ENCODE measurements around the gene S100A7A. TPM values are rescaled to one million over a fixed set of nuclear protein-coding genes. Genes with fewer than 3 reads are reported as not detected.

The S100A7A gene
- total and polyA plus RNA-seq, 5 donors from 2014 or later, result not detected

DNA sequence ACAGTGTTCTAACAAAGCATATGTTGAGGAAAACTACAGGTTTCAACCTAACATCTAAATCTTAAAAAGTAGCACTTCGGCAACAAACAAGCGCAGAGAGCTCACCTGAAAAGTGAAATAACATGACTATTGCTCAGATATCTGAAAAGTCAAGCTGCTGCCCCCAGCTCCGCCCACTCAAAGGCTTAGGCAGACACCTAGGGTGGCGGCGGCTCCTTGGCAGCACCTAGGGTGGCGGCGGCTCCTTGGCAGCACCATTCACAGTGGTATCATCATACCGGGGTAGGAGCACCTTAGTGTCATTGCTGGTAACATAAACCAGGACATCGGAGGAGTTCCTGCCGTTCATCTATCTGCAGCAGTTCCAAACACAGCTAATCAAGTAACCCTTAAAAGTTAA lies 36.7 kb upstream of the S100A7A start:
- ATAC-seq (ENCODE audit: low read depth in 2 of 2) (no peak), DNase-seq (no peak)
- Mint-ChIP-seq H3K36me3 (no peaks in the 10 kb centered on the region), H3K4me1 (no peaks in the 10 kb centered on the region), H3K27ac (no peak overlapping the region), H3K4me3 (no peak overlapping the region), H3K27me3 (peaks cover 50% of the 10 kb centered on the region), H3K9me3 (peaks cover 0 to 14% (median 6%) of the 10 kb centered on the region in 7 donors)
- Histone ChIP-seq H3K27me3 (ENCODE audit: control insufficient read depth, insufficient read depth, low read length) (peaks cover 7% of the 10 kb centered on the region), H3K4me1 (ENCODE audit: control insufficient read depth, insufficient read depth, low read length, poor library complexity, severe bottlenecking) (no peaks in the 10 kb centered on the region), H3K4me3 (ENCODE audit: low read depth, low read length) (no peak overlapping the region), H3K36me3 (ENCODE audit: control insufficient read depth, insufficient read depth, low read length) (no peaks in the 10 kb centered on the region), H3K9me3 (ENCODE audit: control insufficient read depth in 2 of 2, low read length in 2 of 2) (peaks cover 0 to 2% of the 10 kb centered on the region in 2 experiments), H3K27ac (ENCODE audit: insufficient read depth, low read length, poor library complexity, severe bottlenecking) (no peak overlapping the region)

DNA sequence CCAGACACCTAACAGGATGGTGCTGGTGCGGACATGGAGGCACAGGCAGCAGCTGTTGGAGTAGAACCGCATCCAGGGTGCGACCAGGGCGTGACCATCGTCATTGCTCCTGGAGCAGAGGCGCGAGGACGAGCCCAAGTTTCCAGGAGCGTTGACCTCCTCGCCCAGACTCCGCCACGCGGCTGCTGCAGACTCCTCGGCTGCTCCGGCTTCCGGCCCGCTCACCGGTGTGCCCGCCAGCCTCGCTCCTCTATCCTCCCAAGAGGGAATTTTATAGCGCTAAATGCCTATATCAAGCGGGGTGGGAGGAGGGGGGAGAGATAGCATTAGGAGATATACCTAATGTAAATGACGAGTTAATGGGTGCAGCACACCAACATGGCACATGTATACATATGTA lies 35.6 kb upstream of the S100A7A start:
- no peaks in the 10 kb centered on the region for H3K4me1 Mint-ChIP-seq
- H3K4me3 Mint-ChIP-seq, result no peak overlapping the region
- no peak overlapping the region for H3K27ac ChIP-seq (ENCODE audit: insufficient read depth, low read length, poor library complexity, severe bottlenecking)
- no peaks in the 10 kb centered on the region for H3K4me1 ChIP-seq (ENCODE audit: control insufficient read depth, insufficient read depth, low read length, poor library complexity, severe bottlenecking)
- no peak overlapping the region for H3K27ac Mint-ChIP-seq
- no peaks in the 10 kb centered on the region for H3K36me3 ChIP-seq (ENCODE audit: control insufficient read depth, insufficient read depth, low read length)
- H3K36me3 Mint-ChIP-seq, result no peaks in the 10 kb centered on the region
- peaks cover 60% of the 10 kb centered on the region for H3K27me3 Mint-ChIP-seq
- DNase-seq, result no peak
- peaks cover 0 to 14% (median 6%) of the 10 kb centered on the region in 7 donors for H3K9me3 Mint-ChIP-seq
- peaks cover 7% of the 10 kb centered on the region for H3K27me3 ChIP-seq (ENCODE audit: control insufficient read depth, insufficient read depth, low read length)
- ATAC-seq (ENCODE audit: low read depth in 2 of 2), result no peak
- H3K9me3 ChIP-seq (ENCODE audit: control insufficient read depth in 2 of 2, low read length in 2 of 2), result peaks cover 0 to 2% of the 10 kb centered on the region in 2 experiments
- H3K4me3 ChIP-seq (ENCODE audit: low read depth, low read length), result no peak overlapping the region

DNA sequence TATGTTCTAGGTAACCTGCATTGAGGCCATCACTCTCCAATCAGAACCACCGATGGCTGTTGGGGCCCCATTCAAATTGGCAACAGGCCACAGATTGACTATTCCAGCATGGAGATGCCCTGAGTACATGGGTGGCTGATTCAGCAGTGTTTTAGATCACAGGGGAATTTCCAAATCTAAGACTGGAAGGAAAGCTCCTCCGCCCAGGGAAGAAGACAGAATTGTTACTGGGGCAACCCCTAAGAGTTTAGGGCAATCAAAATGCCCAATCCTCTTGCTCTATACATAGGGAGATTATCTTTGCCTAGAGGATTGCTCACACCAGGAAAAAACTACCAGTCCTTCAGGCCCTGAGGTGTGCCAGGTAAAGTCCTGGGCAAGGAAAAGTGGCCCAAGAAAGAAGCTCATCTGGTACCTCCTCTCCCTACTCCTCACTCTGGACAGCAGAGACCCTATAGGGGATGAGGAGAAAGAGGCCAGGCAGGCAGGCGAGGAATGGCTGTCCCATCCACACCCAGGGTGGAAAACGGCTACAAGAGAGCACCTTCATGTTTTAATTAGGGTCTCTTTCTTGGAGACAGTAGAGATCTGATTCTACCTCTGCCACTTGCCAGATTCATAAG lies 31.3 kb upstream of the S100A7A start:
- DNase-seq (no peak), ATAC-seq (ENCODE audit: low read depth in 2 of 2) (no peak)
- peaks cover 0 to 14% (median 5%) of the 10 kb centered on the region in 7 donors for H3K9me3 Mint-ChIP-seq
- H3K4me3 Mint-ChIP-seq, result no peak overlapping the region
- H3K4me1 Mint-ChIP-seq, result peaks cover 0 to 1% (median 0%) of the 10 kb centered on the region in 4 donors
- Histone ChIP-seq H3K36me3 (ENCODE audit: control insufficient read depth, insufficient read depth, low read length) (no peaks in the 10 kb centered on the region), H3K9me3 (ENCODE audit: control insufficient read depth in 2 of 2, low read length in 2 of 2) (peaks cover 0 to 2% of the 10 kb centered on the region in 2 experiments), H3K27ac (ENCODE audit: insufficient read depth, low read length, poor library complexity, severe bottlenecking) (no peak overlapping the region), H3K4me1 (ENCODE audit: control insufficient read depth, insufficient read depth, low read length, poor library complexity, severe bottlenecking) (no peaks in the 10 kb centered on the region), H3K4me3 (ENCODE audit: low read depth, low read length) (no peak overlapping the region), H3K27me3 (ENCODE audit: control insufficient read depth, insufficient read depth, low read length) (peaks cover 5% of the 10 kb centered on the region)
- no peak overlapping the region for H3K27ac Mint-ChIP-seq
- H3K27me3 Mint-ChIP-seq, result peaks cover 51% of the 10 kb centered on the region
- H3K36me3 Mint-ChIP-seq, result no peaks in the 10 kb centered on the region

DNA sequence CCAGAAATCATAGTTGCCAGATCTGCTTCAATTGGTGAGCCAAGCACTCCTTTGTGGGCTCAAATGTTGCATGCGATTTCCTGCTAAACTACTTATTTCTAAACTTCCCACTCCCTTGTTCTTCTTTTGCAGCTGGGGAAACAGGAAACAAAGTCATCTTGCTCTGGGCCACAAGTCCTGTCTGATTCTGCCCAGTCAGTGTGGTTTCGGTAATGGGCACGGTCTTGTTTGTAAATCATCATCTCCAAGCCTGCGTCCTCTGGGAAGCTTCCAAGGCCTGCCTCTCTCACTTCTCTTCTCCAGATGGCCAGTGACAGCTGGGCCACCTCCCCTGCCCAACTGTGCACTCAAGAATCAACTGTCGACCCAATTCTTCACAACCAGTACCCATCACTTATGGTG lies 29.8 kb upstream of the S100A7A start:
- Mint-ChIP-seq H3K4me1 (peaks cover 0 to 1% (median 0%) of the 10 kb centered on the region in 4 donors), H3K36me3 (no peaks in the 10 kb centered on the region), H3K27me3 (peaks cover 43% of the 10 kb centered on the region), H3K27ac (no peak overlapping the region), H3K4me3 (no peak overlapping the region), H3K9me3 (peaks cover 0 to 9% (median 3%) of the 10 kb centered on the region in 7 donors)
- H3K27me3 ChIP-seq (ENCODE audit: control insufficient read depth, insufficient read depth, low read length), result peaks cover 5% of the 10 kb centered on the region
- no peak for DNase-seq
- no peak overlapping the region for H3K4me3 ChIP-seq (ENCODE audit: low read depth, low read length)
- H3K27ac ChIP-seq (ENCODE audit: insufficient read depth, low read length, poor library complexity, severe bottlenecking), result no peak overlapping the region
- H3K36me3 ChIP-seq (ENCODE audit: control insufficient read depth, insufficient read depth, low read length), result no peaks in the 10 kb centered on the region
- ATAC-seq (ENCODE audit: low read depth in 2 of 2), result no peak
- H3K4me1 ChIP-seq (ENCODE audit: control insufficient read depth, insufficient read depth, low read length, poor library complexity, severe bottlenecking), result no peaks in the 10 kb centered on the region
- H3K9me3 ChIP-seq (ENCODE audit: control insufficient read depth in 2 of 2, low read length in 2 of 2), result peaks cover 0 to 1% of the 10 kb centered on the region in 2 experiments

DNA sequence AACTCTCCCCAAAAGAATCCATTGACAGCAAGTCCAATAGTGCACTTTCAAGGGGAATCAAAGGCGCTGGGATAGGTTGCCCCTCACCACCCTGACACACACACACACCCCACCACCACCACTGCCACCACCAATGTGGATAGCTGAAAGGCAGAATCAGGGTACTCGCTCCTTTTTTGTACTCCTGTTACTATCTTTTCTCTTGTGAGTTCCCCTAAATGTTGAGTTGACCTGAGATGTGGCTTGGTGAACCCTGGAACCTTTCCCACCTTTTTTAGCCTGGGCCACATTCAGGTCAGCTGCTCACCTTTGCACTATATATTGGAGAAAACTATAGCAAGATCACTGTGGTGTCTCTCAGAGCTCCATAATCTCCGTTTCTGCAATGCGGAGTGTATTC lies 29.3 kb upstream of the S100A7A start:
- Histone ChIP-seq H3K27ac (ENCODE audit: insufficient read depth, low read length, poor library complexity, severe bottlenecking) (no peak overlapping the region), H3K4me1 (ENCODE audit: control insufficient read depth, insufficient read depth, low read length, poor library complexity, severe bottlenecking) (no peaks in the 10 kb centered on the region), H3K9me3 (ENCODE audit: control insufficient read depth in 2 of 2, low read length in 2 of 2) (no peaks in the 10 kb centered on the region), H3K36me3 (ENCODE audit: control insufficient read depth, insufficient read depth, low read length) (no peaks in the 10 kb centered on the region), H3K27me3 (ENCODE audit: control insufficient read depth, insufficient read depth, low read length) (peaks cover 5% of the 10 kb centered on the region), H3K4me3 (ENCODE audit: low read depth, low read length) (no peak overlapping the region)
- no peaks in the 10 kb centered on the region for H3K36me3 Mint-ChIP-seq
- H3K27ac Mint-ChIP-seq, result no peak overlapping the region
- H3K4me3 Mint-ChIP-seq, result no peak overlapping the region
- no peak for ATAC-seq (ENCODE audit: low read depth in 2 of 2)
- H3K27me3 Mint-ChIP-seq, result peaks cover 45% of the 10 kb centered on the region
- peaks cover 0 to 4% (median 1%) of the 10 kb centered on the region in 7 donors for H3K9me3 Mint-ChIP-seq
- DNase-seq, result no peak
- peaks cover 0 to 1% (median 0%) of the 10 kb centered on the region in 4 donors for H3K4me1 Mint-ChIP-seq

DNA sequence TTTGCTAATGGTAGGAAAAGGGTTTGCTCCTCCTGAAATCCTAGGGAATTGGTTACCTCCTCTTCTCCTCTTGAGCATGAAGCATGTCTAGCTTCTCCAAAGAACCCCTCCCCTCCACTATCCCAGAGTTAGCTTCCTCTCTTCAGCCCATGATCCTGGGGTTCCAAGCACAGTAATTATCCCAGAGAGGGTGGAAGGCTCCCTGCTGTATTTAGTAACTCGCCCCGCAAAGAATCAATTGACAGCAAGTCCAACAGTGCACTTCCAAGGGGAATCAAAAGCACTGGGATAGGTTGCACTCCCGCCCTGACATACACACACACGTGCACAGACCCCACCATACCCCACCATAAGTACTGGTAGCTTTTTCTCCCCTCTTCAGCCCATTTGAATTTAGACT lies 28.5 kb upstream of the S100A7A start:
- Histone ChIP-seq H3K36me3 (ENCODE audit: control insufficient read depth, insufficient read depth, low read length) (no peaks in the 10 kb centered on the region), H3K27ac (ENCODE audit: insufficient read depth, low read length, poor library complexity, severe bottlenecking) (no peak overlapping the region), H3K9me3 (ENCODE audit: control insufficient read depth in 2 of 2, low read length in 2 of 2) (no peaks in the 10 kb centered on the region), H3K4me1 (ENCODE audit: control insufficient read depth, insufficient read depth, low read length, poor library complexity, severe bottlenecking) (no peaks in the 10 kb centered on the region), H3K4me3 (ENCODE audit: low read depth, low read length) (no peak overlapping the region), H3K27me3 (ENCODE audit: control insufficient read depth, insufficient read depth, low read length) (peaks cover 5% of the 10 kb centered on the region)
- DNase-seq (no peak), ATAC-seq (ENCODE audit: low read depth in 2 of 2) (no peak)
- peaks cover 0 to 1% (median 0%) of the 10 kb centered on the region in 4 donors for H3K4me1 Mint-ChIP-seq
- peaks cover 0 to 3% (median 0%) of the 10 kb centered on the region in 7 donors for H3K9me3 Mint-ChIP-seq
- no peak overlapping the region for H3K4me3 Mint-ChIP-seq
- H3K36me3 Mint-ChIP-seq, result no peaks in the 10 kb centered on the region
- H3K27me3 Mint-ChIP-seq, result peaks cover 43% of the 10 kb centered on the region
- no peak overlapping the region for H3K27ac Mint-ChIP-seq

DNA sequence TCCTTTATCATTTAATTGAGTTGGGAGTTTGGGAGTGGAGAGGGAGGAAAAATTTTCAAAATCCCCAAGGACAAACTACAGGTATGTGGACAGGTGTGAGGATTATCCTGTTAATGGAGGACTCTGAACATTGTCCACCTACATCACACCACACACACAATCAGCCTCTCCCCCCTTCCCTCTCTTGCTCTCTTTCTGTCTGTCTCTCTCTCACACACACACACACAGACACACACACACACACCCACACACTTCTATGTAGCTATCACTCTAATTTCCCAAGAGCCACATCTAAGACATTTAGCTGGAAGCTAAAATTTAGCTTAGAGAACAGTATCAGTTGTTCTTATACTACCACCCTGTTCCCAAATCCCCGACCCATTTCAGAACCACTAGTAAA lies 26.9 kb upstream of the S100A7A start:
- H3K9me3 Mint-ChIP-seq, result peaks cover 0 to 2% (median 0%) of the 10 kb centered on the region in 7 donors
- no peak overlapping the region for H3K4me3 Mint-ChIP-seq
- Histone ChIP-seq H3K4me1 (ENCODE audit: control insufficient read depth, insufficient read depth, low read length, poor library complexity, severe bottlenecking) (no peaks in the 10 kb centered on the region), H3K4me3 (ENCODE audit: low read depth, low read length) (no peak overlapping the region), H3K27ac (ENCODE audit: insufficient read depth, low read length, poor library complexity, severe bottlenecking) (no peak overlapping the region), H3K9me3 (ENCODE audit: control insufficient read depth in 2 of 2, low read length in 2 of 2) (no peaks in the 10 kb centered on the region), H3K27me3 (ENCODE audit: control insufficient read depth, insufficient read depth, low read length) (peaks cover 2% of the 10 kb centered on the region), H3K36me3 (ENCODE audit: control insufficient read depth, insufficient read depth, low read length) (no peaks in the 10 kb centered on the region)
- ATAC-seq (ENCODE audit: low read depth in 2 of 2) (no peak), DNase-seq (no peak)
- H3K36me3 Mint-ChIP-seq, result no peaks in the 10 kb centered on the region
- H3K27me3 Mint-ChIP-seq, result peaks cover 30% of the 10 kb centered on the region
- peaks cover 0 to 1% (median 0%) of the 10 kb centered on the region in 4 donors for H3K4me1 Mint-ChIP-seq
- no peak overlapping the region for H3K27ac Mint-ChIP-seq
